Brain microvascular endothelial cell (primary cell): ENCODE measurements around the gene NXPE2.
"Not testable (repeated sequence)": the region's sequence is repeated elsewhere in the genome, so short reads cannot be mapped to it uniquely, and the experiment has no call there.

ENCODE experiments used
- DNase-seq: peaks from one replicate; pipeline ENCODE4 v3.0.0-alpha.2; 2020
- H3K27ac ChIP-seq: fragments of 250-450 bp; sonication (Bioruptor Pico); 2 replicates; pipeline ENCODE4 v1.5.1; 2020; ENCODE audit warnings: mild to moderate bottlenecking, moderate library complexity
- H3K27me3 ChIP-seq: fragments of 250-450 bp; sonication (Bioruptor Pico); replicated peaks from 2 replicates; pipeline ENCODE4 v1.5.1; 2020; ENCODE audit warnings: mild to moderate bottlenecking
- H3K36me3 ChIP-seq: fragments of 250-450 bp; sonication (Bioruptor Pico); replicated peaks from 2 replicates; pipeline ENCODE4 v1.5.1; 2020; ENCODE audit warnings: mild to moderate bottlenecking
- H3K4me3 ChIP-seq: 2 replicates; pipeline ENCODE4 v1.5.1; 2011; ENCODE audit warnings: low read depth, mild to moderate bottlenecking, control low read depth, low read length, moderate library complexity
- CTCF ChIP-seq: IDR thresholded peaks from 2 replicates; pipeline ENCODE4 v1.5.1; 2011; ENCODE audit warnings: low read depth, mild to moderate bottlenecking, moderate library complexity, low read length, control low read depth, inconsistent platforms; ENCODE audit errors: missing control alignments
- in situ Hi-C: cut with HindIII; loops from 2 replicates; pipeline ENCODE4 v1.10.0; 2017; ENCODE audit warnings: low sequenced_read_pairs, low pct_ligation_motif_present

The NXPE2 gene

GRCh38 chr11:114678125-114679036 lies at the start of gene NXPE2:
TSS of gene NXPE2 (plus strand) at chr11:114678527. CDS start at chr11:114678576, 49 bp downstream.
- H3K27me3 ChIP-seq = no peaks in the 10 kb centered on the region
- in situ Hi-C loops = no loop called here
- H3K4me3 ChIP-seq = no peak within 1 kb of the TSS
- no peak within 1 kb of the TSS for H3K27ac ChIP-seq
- TF ChIP-seq CTCF = no peak
- H3K36me3 ChIP-seq = no peaks in the 10 kb centered on the region
- no peak for DNase-seq

GRCh38 chr11:114631445-114631965 lies 46.8 kb upstream of the NXPE2 start:
- DNase-seq, in situ Hi-C loops, H3K27ac ChIP-seq, H3K27me3 ChIP-seq, H3K4me3 ChIP-seq, H3K36me3 ChIP-seq: not testable (repeated sequence)

- in situ Hi-C loops, H3K4me3 ChIP-seq, H3K27me3 ChIP-seq, DNase-seq, H3K27ac ChIP-seq, H3K36me3 ChIP-seq: not testable (repeated sequence)
Measured at GRCh38 chr11:114639440-114639839, 38.9 kb upstream of the NXPE2 start.

- in situ Hi-C loops = no loop called here
- Histone ChIP-seq H3K36me3 (no peaks in the 10 kb centered on the region), H3K4me3 (no peak overlapping the region), H3K27me3 (no peaks in the 10 kb centered on the region), H3K27ac (no peak overlapping the region)
- DNase-seq = no peak
- no peak for TF ChIP-seq CTCF
Measured at GRCh38 chr11:114650661-114651060, 27.7 kb upstream of the NXPE2 start.

GRCh38 chr11:114651145-114651718 lies 27.1 kb upstream of the NXPE2 start:
- in situ Hi-C loops = no loop called here
- Histone ChIP-seq H3K27me3 (no peaks in the 10 kb centered on the region), H3K4me3 (no peak overlapping the region), H3K36me3 (no peaks in the 10 kb centered on the region), H3K27ac (no peak overlapping the region)
- no peak for DNase-seq
- no peak for TF ChIP-seq CTCF

DNA sequence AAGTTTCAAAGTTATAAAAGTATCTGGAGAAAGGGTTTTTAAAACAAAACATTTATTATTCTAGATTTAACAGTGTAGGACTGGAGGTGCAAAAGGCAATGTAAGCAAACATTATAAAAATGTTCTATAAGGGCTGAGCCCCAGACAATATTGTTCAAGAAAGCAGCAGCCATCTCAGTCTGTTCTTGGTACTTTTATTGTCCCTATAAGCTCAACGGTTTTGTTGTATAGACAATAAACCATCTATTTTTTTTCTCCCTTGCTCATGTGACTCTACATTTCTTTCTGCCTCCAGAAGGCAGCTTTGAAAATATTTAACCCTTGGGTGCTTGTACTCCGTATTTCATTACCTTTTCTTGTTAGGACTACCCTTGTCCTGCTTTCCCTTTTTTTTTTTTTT lies 25.2 kb upstream of the NXPE2 start:
- no peak overlapping the region for H3K27ac ChIP-seq
- no peak for DNase-seq
- H3K36me3 ChIP-seq = no peaks in the 10 kb centered on the region
- no peak overlapping the region for H3K4me3 ChIP-seq
- in situ Hi-C loops = no loop called here
- no peaks in the 10 kb centered on the region for H3K27me3 ChIP-seq
- TF ChIP-seq CTCF = no peak
